WTC11 (cell line): ENCODE data around the gene LRRC1. TPM values are rescaled to one million over a fixed set of nuclear protein-coding genes. Genes with fewer than 3 reads are reported as not detected.

Experiments
- ATAC-seq: fragments of 200-7000 bp; cut with Tn5 transposase; 2 replicates; pipeline ENCODE4 v1.10.0; 2021; ENCODE audit warnings: mild to moderate bottlenecking, moderate library complexity
- CTCF ChIA-PET: fragments of 300-600 bp; sonication (Branson Sonifier 250); formaldehyde crosslinking; loops from one replicate; lab custom pipeline; 2021; ENCODE audit warnings: antibody characterized with exemption; lab: Charles Lee
- POLR2A ChIA-PET: fragments of 350-600 bp; sonication (Branson Sonifier 250); formaldehyde crosslinking; loops from one replicate; lab custom pipeline; 2021; ENCODE audit warnings: antibody characterized with exemption; lab: Charles Lee
- DNase-seq: peaks from one replicate; pipeline ENCODE4 v3.0.0; 2021; ENCODE audit warnings: low spot score
- H3K27ac Mint-ChIP-seq: 2 replicates; pipeline ENCODE4 v1.8.0; 2021; ENCODE audit warnings: mixed read lengths
- H3K27me3 Mint-ChIP-seq: 2 replicates; pipeline ENCODE4 v1.8.0; 2021; ENCODE audit warnings: low read depth, mild to moderate bottlenecking, moderate library complexity, mixed read lengths
- H3K36me3 Mint-ChIP-seq: 2 replicates; pipeline ENCODE4 v1.8.0; 2021; ENCODE audit warnings: mixed read lengths
- H3K4me1 Mint-ChIP-seq: 2 replicates; pipeline ENCODE4 v1.8.0; 2022; ENCODE audit warnings: mixed read lengths
- H3K4me3 Mint-ChIP-seq: 2 replicates; pipeline ENCODE4 v1.8.0; 2021; ENCODE audit warnings: mild to moderate bottlenecking, moderate library complexity, mixed read lengths
- H3K9me3 Mint-ChIP-seq: 2 replicates; pipeline ENCODE4 v1.8.0; 2021; ENCODE audit warnings: mixed read lengths
- AR ChIP-seq: fragments of 250-450 bp; sonication (Bioruptor Pico); IDR thresholded peaks from 2 replicates; pipeline ENCODE4 v1.9.0; 2021; ENCODE audit warnings: mild to moderate bottlenecking
- ARID4B ChIP-seq: sonication (generic); formaldehyde crosslinking; IDR thresholded peaks from 2 replicates; pipeline ENCODE4 v1.8.0; 2023; ENCODE audit warnings: missing genetic modification reagents, mild to moderate bottlenecking, borderline replicate concordance
- CTCF ChIP-seq: fragments of 200-600 bp; IDR thresholded peaks from 2 replicates; pipeline ENCODE4 v1.8.0; 2022; ENCODE audit warnings: antibody characterized with exemption
- EMX1 ChIP-seq: fragments of 250-450 bp; sonication (Bioruptor Pico); IDR thresholded peaks from 2 replicates; pipeline ENCODE4 v1.8.0; 2021; ENCODE audit warnings: mild to moderate bottlenecking
- FOXP4 ChIP-seq: sonication (generic); formaldehyde crosslinking; IDR thresholded peaks from 2 replicates; pipeline ENCODE4 v1.8.0; 2022; ENCODE audit warnings: mild to moderate bottlenecking, missing genetic modification reagents
- KAT7 ChIP-seq: sonication (generic); formaldehyde crosslinking; IDR thresholded peaks from 2 replicates; pipeline ENCODE4 v1.8.1; 2023; ENCODE audit warnings: missing genetic modification reagents, mild to moderate bottlenecking, borderline replicate concordance
- MXD4 ChIP-seq: fragments of 250-450 bp; sonication (Bioruptor Pico); IDR thresholded peaks from 2 replicates; pipeline ENCODE4 v1.8.0; 2021; ENCODE audit warnings: mild to moderate bottlenecking, moderate library complexity, borderline replicate concordance
- TP53 ChIP-seq: sonication (generic); formaldehyde crosslinking; IDR thresholded peaks from 2 replicates; pipeline ENCODE4 v1.8.1; 2023; ENCODE audit warnings: mild to moderate bottlenecking, missing genetic modification reagents
- ZNF232 ChIP-seq: sonication (generic); formaldehyde crosslinking; IDR thresholded peaks from 2 replicates; pipeline ENCODE4 v1.8.0; 2022; ENCODE audit warnings: mild to moderate bottlenecking, missing genetic modification reagents
- ZNF423 ChIP-seq: fragments of 250-450 bp; sonication (Bioruptor Pico); IDR thresholded peaks from 2 replicates; pipeline ENCODE4 v2.1.2; 2022; ENCODE audit warnings: mild to moderate bottlenecking, moderate library complexity
- total RNA-seq: library from RNA; stranded (reverse); gene quantifications from 3 replicates; pipeline ENCODE4 v1.2.3, GENCODE V29; 2021
- TF ChIP-seq, protein P1 (sequence below): sonication (generic); formaldehyde crosslinking; IDR thresholded peaks from 2 replicates; pipeline ENCODE4 v1.8.1; 2023; ENCODE audit warnings: mild to moderate bottlenecking, missing genetic modification reagents, borderline replicate concordance
- TF ChIP-seq, protein P2 (sequence below): sonication (generic); formaldehyde crosslinking; IDR thresholded peaks from 2 replicates; pipeline ENCODE4 v1.8.0; 2022; ENCODE audit warnings: mild to moderate bottlenecking, missing genetic modification reagents
- TF ChIP-seq, protein P3 (sequence below): sonication (generic); formaldehyde crosslinking; IDR thresholded peaks from 2 replicates; pipeline ENCODE4 v1.8.1; 2023; ENCODE audit warnings: mild to moderate bottlenecking, missing genetic modification reagents, moderate library complexity
- TF ChIP-seq, protein P4 (sequence below): sonication (generic); formaldehyde crosslinking; IDR thresholded peaks from 2 replicates; pipeline ENCODE4 v1.8.1; 2023; ENCODE audit warnings: mild to moderate bottlenecking, moderate library complexity, missing genetic modification reagents

LRRC1 gene
- total RNA-seq, 1 experiment from 2014 or later = 12.7 TPM

DNA sequence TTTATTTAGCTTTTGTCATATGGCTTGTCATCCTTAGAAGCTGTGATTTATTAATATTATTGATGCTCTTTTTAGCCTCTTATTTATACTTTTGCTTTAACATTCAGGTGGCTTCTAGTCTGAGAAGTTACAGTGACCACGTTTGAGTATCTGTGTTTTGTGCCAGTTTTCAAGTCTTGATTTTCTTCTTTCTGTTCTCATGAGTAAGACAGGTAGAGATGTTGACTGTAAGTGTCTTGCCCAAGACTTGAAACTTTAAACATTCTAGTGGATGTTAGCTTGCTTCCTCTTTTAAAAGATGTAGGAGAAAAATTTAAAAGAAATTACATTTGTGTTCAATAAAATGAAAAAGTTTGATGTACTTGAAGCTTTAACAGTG lies 122.6 kb downstream of the LRRC1 start:
- TF ChIP-seq MXD4 = no peak
- TF ChIP-seq ZNF423 (CRISPR knock-in tag) = no peak
- no peak for TF ChIP-seq TP53
- TF ChIP-seq CTCF = no peak
- TF ChIP-seq, protein P1, sequence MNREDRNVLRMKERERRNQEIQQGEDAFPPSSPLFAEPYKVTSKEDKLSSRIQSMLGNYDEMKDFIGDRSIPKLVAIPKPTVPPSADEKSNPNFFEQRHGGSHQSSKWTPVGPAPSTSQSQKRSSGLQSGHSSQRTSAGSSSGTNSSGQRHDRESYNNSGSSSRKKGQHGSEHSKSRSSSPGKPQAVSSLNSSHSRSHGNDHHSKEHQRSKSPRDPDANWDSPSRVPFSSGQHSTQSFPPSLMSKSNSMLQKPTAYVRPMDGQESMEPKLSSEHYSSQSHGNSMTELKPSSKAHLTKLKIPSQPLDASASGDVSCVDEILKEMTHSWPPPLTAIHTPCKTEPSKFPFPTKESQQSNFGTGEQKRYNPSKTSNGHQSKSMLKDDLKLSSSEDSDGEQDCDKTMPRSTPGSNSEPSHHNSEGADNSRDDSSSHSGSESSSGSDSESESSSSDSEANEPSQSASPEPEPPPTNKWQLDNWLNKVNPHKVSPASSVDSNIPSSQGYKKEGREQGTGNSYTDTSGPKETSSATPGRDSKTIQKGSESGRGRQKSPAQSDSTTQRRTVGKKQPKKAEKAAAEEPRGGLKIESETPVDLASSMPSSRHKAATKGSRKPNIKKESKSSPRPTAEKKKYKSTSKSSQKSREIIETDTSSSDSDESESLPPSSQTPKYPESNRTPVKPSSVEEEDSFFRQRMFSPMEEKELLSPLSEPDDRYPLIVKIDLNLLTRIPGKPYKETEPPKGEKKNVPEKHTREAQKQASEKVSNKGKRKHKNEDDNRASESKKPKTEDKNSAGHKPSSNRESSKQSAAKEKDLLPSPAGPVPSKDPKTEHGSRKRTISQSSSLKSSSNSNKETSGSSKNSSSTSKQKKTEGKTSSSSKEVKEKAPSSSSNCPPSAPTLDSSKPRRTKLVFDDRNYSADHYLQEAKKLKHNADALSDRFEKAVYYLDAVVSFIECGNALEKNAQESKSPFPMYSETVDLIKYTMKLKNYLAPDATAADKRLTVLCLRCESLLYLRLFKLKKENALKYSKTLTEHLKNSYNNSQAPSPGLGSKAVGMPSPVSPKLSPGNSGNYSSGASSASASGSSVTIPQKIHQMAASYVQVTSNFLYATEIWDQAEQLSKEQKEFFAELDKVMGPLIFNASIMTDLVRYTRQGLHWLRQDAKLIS = no peak
- TF ChIP-seq, protein P2, sequence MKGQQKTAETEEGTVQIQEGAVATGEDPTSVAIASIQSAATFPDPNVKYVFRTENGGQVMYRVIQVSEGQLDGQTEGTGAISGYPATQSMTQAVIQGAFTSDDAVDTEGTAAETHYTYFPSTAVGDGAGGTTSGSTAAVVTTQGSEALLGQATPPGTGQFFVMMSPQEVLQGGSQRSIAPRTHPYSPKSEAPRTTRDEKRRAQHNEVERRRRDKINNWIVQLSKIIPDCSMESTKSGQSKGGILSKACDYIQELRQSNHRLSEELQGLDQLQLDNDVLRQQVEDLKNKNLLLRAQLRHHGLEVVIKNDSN = no peak
- no peak for TF ChIP-seq ZNF232 (CRISPR knock-in tag)
- TF ChIP-seq FOXP4 (CRISPR knock-in tag) = no peak
- TF ChIP-seq, protein P3, sequence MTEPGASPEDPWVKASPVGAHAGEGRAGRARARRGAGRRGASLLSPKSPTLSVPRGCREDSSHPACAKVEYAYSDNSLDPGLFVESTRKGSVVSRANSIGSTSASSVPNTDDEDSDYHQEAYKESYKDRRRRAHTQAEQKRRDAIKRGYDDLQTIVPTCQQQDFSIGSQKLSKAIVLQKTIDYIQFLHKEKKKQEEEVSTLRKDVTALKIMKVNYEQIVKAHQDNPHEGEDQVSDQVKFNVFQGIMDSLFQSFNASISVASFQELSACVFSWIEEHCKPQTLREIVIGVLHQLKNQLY = no peak
- TF ChIP-seq ARID4B (CRISPR knock-in tag) = no peak
- TF ChIP-seq AR (CRISPR knock-in tag) = no peak
- TF ChIP-seq, protein P4, sequence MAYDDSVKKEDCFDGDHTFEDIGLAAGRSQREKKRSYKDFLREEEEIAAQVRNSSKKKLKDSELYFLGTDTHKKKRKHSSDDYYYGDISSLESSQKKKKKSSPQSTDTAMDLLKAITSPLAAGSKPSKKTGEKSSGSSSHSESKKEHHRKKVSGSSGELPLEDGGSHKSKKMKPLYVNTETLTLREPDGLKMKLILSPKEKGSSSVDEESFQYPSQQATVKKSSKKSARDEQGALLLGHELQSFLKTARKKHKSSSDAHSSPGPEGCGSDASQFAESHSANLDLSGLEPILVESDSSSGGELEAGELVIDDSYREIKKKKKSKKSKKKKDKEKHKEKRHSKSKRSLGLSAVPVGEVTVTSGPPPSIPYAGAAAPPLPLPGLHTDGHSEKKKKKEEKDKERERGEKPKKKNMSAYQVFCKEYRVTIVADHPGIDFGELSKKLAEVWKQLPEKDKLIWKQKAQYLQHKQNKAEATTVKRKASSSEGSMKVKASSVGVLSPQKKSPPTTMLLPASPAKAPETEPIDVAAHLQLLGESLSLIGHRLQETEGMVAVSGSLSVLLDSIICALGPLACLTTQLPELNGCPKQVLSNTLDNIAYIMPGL = no peak
- TF ChIP-seq KAT7 = no peak
- no peak for TF ChIP-seq EMX1
- no peaks in the 10 kb centered on the region for H3K9me3 Mint-ChIP-seq
- H3K27ac Mint-ChIP-seq = no peak overlapping the region
- CTCF ChIA-PET = interaction anchor here (3.3 kb wide), 1 partner anchor 198 kb away, joined by 9 read pairs; no protein-coding TSS in a partner anchor
- no peak for ATAC-seq
- H3K36me3 Mint-ChIP-seq = peaks cover 4% of the 10 kb centered on the region
- H3K4me3 Mint-ChIP-seq = no peak overlapping the region
- no peak for DNase-seq
- POLR2A ChIA-PET = no interaction called here
- H3K4me1 Mint-ChIP-seq = peaks cover 23% of the 10 kb centered on the region
- no peaks in the 10 kb centered on the region for H3K27me3 Mint-ChIP-seq
